ENCODE measurements around the gene FHIT.

GRCh38 chr3:59878038-59878427, 1373.2 kb downstream of the FHIT start:
- TF ChIP-seq CTCF (IDR thresholded peaks at IDR 0.05; ENCODE audit: low read depth, low read length) (no peak), EZH2phosphoT487 (IDR thresholded peaks at IDR 0.05; ENCODE audit: low read depth) (no peak)
